CD4-positive, alpha-beta memory T cell (primary cell): ENCODE data around the gene CACNG5. TPM values are rescaled to one million over a fixed set of nuclear protein-coding genes. Genes with fewer than 3 reads are reported as not detected.

Experiments
- CTCF ChIA-PET: fragments of 350-600 bp; sonication (Branson Sonifier 250); formaldehyde crosslinking; loops from one replicate; lab custom pipeline; 2021; ENCODE audit warnings: inconsistent platforms; ENCODE audit not compliant: partially characterized antibody; lab: Charles Lee
- POLR2A ChIA-PET: fragments of 350-600 bp; sonication (Branson Sonifier 250); formaldehyde crosslinking; loops from one replicate; lab custom pipeline; 2021; ENCODE audit not compliant: partially characterized antibody; lab: Charles Lee
- DNase-seq, 5 donors: peaks; one replicate each; pipeline versions ENCODE4 v3.0.0 to v3.0.0-alpha.2; 2020 to 2022; ENCODE audit warnings: mixed read lengths in 1 of 5
- H3K27ac ChIP-seq: one replicate; pipeline ENCODE4 v1.7.0; 2013; ENCODE audit warnings: low read depth, low read length
- H3K27me3 ChIP-seq: 2 replicates; pipeline ENCODE4 v1.7.0; 2013; ENCODE audit warnings: mild to moderate bottlenecking, low read length, moderate library complexity; ENCODE audit not compliant: insufficient read depth
- H3K36me3 ChIP-seq: 2 replicates; pipeline ENCODE4 v1.7.0; 2013; ENCODE audit warnings: mild to moderate bottlenecking, low read length, moderate library complexity; ENCODE audit not compliant: insufficient read depth
- H3K4me1 ChIP-seq: 2 replicates; pipeline ENCODE4 v1.7.0; 2013; ENCODE audit warnings: mild to moderate bottlenecking, low read length, moderate library complexity; ENCODE audit not compliant: insufficient read depth
- H3K4me3 ChIP-seq, 2 donors: one replicate each; pipeline ENCODE4 v1.7.0; 2013; ENCODE audit warnings: low read length in 2 of 2, mild to moderate bottlenecking in 1 of 2
- H3K9me3 ChIP-seq, 2 donors: one replicate each; pipeline ENCODE4 v1.7.0; 2013; ENCODE audit warnings: low read length in 2 of 2, control low read depth in 1 of 2; ENCODE audit not compliant: control insufficient read depth in 1 of 2
- H3K27ac Mint-ChIP-seq, 7 donors: one replicate each; pipeline ENCODE4 v1.8.0; 2020 to 2021; ENCODE audit warnings: mixed read lengths in 7 of 7, mild to moderate bottlenecking in 6 of 7, inconsistent platforms in 3 of 7, moderate library complexity in 3 of 7
- H3K27me3 Mint-ChIP-seq, 2 donors: one replicate each; pipeline ENCODE4 v1.8.0; 2020 to 2021; ENCODE audit warnings: mixed read lengths in 2 of 2
- H3K36me3 Mint-ChIP-seq, 2 donors: one replicate each; pipeline ENCODE4 v1.8.0; 2020 to 2021; ENCODE audit warnings: mixed read lengths in 2 of 2, inconsistent platforms in 1 of 2, mild to moderate bottlenecking in 1 of 2
- H3K4me1 Mint-ChIP-seq, 4 donors: one replicate each; pipeline ENCODE4 v1.8.0; 2020 to 2021; ENCODE audit warnings: mixed read lengths in 4 of 4, mild to moderate bottlenecking in 1 of 4
- H3K4me3 Mint-ChIP-seq, 8 donors: one replicate each; pipeline ENCODE4 v1.8.0; 2020 to 2021; ENCODE audit warnings: mixed read lengths in 8 of 8, mild to moderate bottlenecking in 7 of 8, moderate library complexity in 6 of 8, inconsistent platforms in 3 of 8
- H3K9me3 Mint-ChIP-seq, 8 donors: one replicate each; pipeline ENCODE4 v1.8.0; 2020 to 2021; ENCODE audit warnings: mixed read lengths in 8 of 8, mild to moderate bottlenecking in 5 of 8, inconsistent platforms in 3 of 8, moderate library complexity in 1 of 8
- intact Hi-C: fragments of 100-400 bp; cut with micrococcal nuclease; formaldehyde crosslinking; loops from one replicate; pipeline ENCODE4 v1.15.1; 2023
- polyA plus RNA-seq, 2 donors: library from polyadenylated mRNA; unstranded; fragments of 300-500 nt; fragmentation: Illumina TruSeq; gene quantifications; one replicate each; pipeline ENCODE4 v1.2.3, GENCODE V29; 2021
- total RNA-seq, 2 experiments: library from RNA; stranded (reverse); gene quantifications; one replicate each; pipeline ENCODE4 v1.2.3, GENCODE V29; 2021

Gene CACNG5
- total and polyA plus RNA-seq, 4 experiments from 2014 or later: not detected

GRCh38 chr17:66810951-66811682 lies 23.8 kb upstream of the CACNG5 start:
- ChIA-PET CTCF (interaction anchor here (0.6 kb wide), 1 partner anchor 9 kb away, joined by 3 read pairs; no protein-coding TSS in a partner anchor), POLR2A (no interaction called here)
- Mint-ChIP-seq H3K9me3 (peaks cover 0 to 4% (median 0%) of the 10 kb centered on the region in 8 donors), H3K27ac (no peak overlapping the region), H3K4me1 (peaks cover 2 to 22% (median 8%) of the 10 kb centered on the region in 4 donors), H3K4me3 (no peak overlapping the region), H3K36me3 (peaks cover 9 to 12% of the 10 kb centered on the region in 2 donors), H3K27me3 (peaks cover 0 to 4% of the 10 kb centered on the region in 2 donors)
- intact Hi-C loops: no loop called here
- no peak for DNase-seq
- H3K4me1 ChIP-seq: no peaks in the 10 kb centered on the region
- H3K27ac ChIP-seq: no peak overlapping the region
- H3K27me3 ChIP-seq: no peaks in the 10 kb centered on the region
- H3K36me3 ChIP-seq: no peaks in the 10 kb centered on the region
- H3K4me3 ChIP-seq: no peak overlapping the region
- H3K9me3 ChIP-seq: no peaks in the 10 kb centered on the region

DNA sequence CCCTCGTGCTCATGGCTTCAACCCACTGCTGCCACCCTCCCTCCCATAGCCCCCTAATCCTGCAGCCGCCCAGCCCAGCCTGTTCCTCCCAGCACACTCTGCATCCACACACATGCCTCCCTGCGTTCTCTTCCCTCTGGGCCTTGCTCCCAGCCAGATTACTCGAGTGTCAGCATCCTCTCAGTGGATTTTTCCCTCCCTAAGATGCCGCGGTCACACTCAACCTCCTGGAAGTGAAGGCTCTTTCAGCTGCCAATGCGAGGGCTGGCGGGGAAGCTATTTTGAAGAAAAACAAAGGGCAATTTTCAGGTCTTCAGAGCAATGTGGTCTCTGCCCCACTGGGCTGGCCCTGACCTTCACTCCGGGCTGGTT lies 23.2 kb upstream of the CACNG5 start:
- H3K36me3 Mint-ChIP-seq: peaks cover 7 to 12% of the 10 kb centered on the region in 2 donors
- no peaks in the 10 kb centered on the region for H3K27me3 ChIP-seq
- DNase-seq: no peak
- H3K36me3 ChIP-seq: no peaks in the 10 kb centered on the region
- H3K4me3 Mint-ChIP-seq: no peak overlapping the region
- POLR2A ChIA-PET: no interaction called here
- CTCF ChIA-PET: interaction anchor here (0.6 kb wide), 1 partner anchor 9 kb away, joined by 3 read pairs; no protein-coding TSS in a partner anchor
- H3K27ac ChIP-seq: no peak overlapping the region
- peaks cover 2 to 18% (median 8%) of the 10 kb centered on the region in 4 donors for H3K4me1 Mint-ChIP-seq
- peaks cover 0 to 4% of the 10 kb centered on the region in 2 donors for H3K27me3 Mint-ChIP-seq
- H3K4me1 ChIP-seq: no peaks in the 10 kb centered on the region
- H3K27ac Mint-ChIP-seq: peak overlapping the region in 1 of 7 donors; percentile 17
- H3K9me3 Mint-ChIP-seq: peaks cover 0 to 4% (median 0%) of the 10 kb centered on the region in 8 donors
- intact Hi-C loops: no loop called here
- H3K4me3 ChIP-seq: no peak overlapping the region
- H3K9me3 ChIP-seq: no peaks in the 10 kb centered on the region

DNA sequence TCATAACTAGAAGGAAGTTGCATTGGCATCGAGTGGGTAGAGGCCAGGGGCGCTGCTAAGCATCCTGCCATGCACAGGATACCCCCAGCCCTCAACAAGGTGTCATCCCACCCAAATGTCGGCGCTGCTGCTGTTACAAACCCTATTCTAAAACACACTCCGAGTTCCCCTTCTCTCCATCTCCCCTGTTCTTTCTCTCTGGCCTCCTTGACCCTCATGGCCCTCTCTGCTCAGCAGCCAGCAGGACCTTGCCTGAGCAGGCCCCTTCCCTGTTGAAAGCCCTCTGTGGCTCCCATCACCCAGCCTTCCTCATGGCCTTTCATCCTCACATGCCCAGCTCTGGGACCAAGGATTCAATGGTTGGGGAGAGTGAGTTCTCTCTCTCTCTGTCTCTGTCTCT lies 22.3 kb upstream of the CACNG5 start:
- Mint-ChIP-seq H3K4me3 (peak overlapping the region in 1 of 8 donors; percentile 6), H3K4me1 (peaks cover 0 to 12% (median 5%) of the 10 kb centered on the region in 4 donors), H3K27ac (no peak overlapping the region), H3K36me3 (peaks cover 2 to 9% of the 10 kb centered on the region in 2 donors), H3K27me3 (peaks cover under 1 to 4% of the 10 kb centered on the region in 2 donors), H3K9me3 (peaks cover 0 to 13% (median 6%) of the 10 kb centered on the region in 8 donors)
- H3K36me3 ChIP-seq: no peaks in the 10 kb centered on the region
- H3K27ac ChIP-seq: no peak overlapping the region
- DNase-seq: no peak
- H3K27me3 ChIP-seq: no peaks in the 10 kb centered on the region
- ChIA-PET POLR2A (no interaction called here), CTCF (no interaction called here)
- intact Hi-C loops: no loop called here
- H3K4me3 ChIP-seq: no peak overlapping the region
- H3K9me3 ChIP-seq: peaks cover 0 to 2% of the 10 kb centered on the region in 2 donors
- H3K4me1 ChIP-seq: no peaks in the 10 kb centered on the region

DNA sequence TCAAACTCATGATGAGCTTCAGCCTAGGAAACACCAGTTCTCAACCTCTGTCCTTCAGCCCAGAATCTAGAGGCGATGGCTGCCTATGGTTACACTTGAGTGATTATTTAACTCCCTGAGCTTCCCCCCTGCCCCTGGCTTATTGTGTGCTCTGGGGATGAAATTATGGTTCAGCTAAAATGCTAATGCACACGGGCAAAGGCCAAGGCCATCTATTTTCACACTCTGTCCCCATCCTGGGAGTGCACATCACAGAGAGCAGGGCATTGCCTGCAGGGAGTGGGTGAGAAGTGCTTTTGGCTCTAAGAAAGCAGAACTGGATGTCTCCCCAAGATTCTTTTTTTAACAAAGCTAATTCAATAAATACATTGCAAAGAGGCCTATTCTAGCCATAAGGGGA lies 21.6 kb upstream of the CACNG5 start:
- Histone ChIP-seq H3K36me3 (no peaks in the 10 kb centered on the region), H3K4me1 (no peaks in the 10 kb centered on the region), H3K4me3 (no peak overlapping the region), H3K27ac (no peak overlapping the region), H3K9me3 (peaks cover 0 to 9% of the 10 kb centered on the region in 2 donors), H3K27me3 (no peaks in the 10 kb centered on the region)
- no peak overlapping the region for H3K4me3 Mint-ChIP-seq
- peaks cover 0 to 17% (median 13%) of the 10 kb centered on the region in 8 donors for H3K9me3 Mint-ChIP-seq
- DNase-seq: no peak
- no peak overlapping the region for H3K27ac Mint-ChIP-seq
- H3K27me3 Mint-ChIP-seq: peaks cover 2 to 4% of the 10 kb centered on the region in 2 donors
- intact Hi-C loops: no loop called here
- ChIA-PET POLR2A (no interaction called here), CTCF (no interaction called here)
- peaks cover 0 to 5% of the 10 kb centered on the region in 2 donors for H3K36me3 Mint-ChIP-seq
- H3K4me1 Mint-ChIP-seq: peaks cover 0 to 5% (median 1%) of the 10 kb centered on the region in 4 donors

- Histone ChIP-seq H3K36me3 (no peaks in the 10 kb centered on the region), H3K4me3 (no peak overlapping the region), H3K9me3 (peaks cover 0 to 9% of the 10 kb centered on the region in 2 donors), H3K27me3 (no peaks in the 10 kb centered on the region), H3K4me1 (no peaks in the 10 kb centered on the region), H3K27ac (no peak overlapping the region)
- ChIA-PET CTCF (no interaction called here), POLR2A (no interaction called here)
- intact Hi-C loops: no loop called here
- Mint-ChIP-seq H3K4me1 (peaks cover 0 to 4% (median 0%) of the 10 kb centered on the region in 4 donors), H3K27me3 (peaks cover 2 to 4% of the 10 kb centered on the region in 2 donors), H3K36me3 (peaks cover 0 to 4% of the 10 kb centered on the region in 2 donors), H3K4me3 (no peak overlapping the region), H3K9me3 (peaks cover 0 to 22% (median 15%) of the 10 kb centered on the region in 8 donors), H3K27ac (no peak overlapping the region)
- DNase-seq: no peak
Measured at GRCh38 chr17:66814026-66814425, 20.9 kb upstream of the CACNG5 start.

- Histone ChIP-seq H3K9me3 (peaks cover 0 to 9% of the 10 kb centered on the region in 2 donors), H3K36me3 (no peaks in the 10 kb centered on the region), H3K4me3 (no peak overlapping the region), H3K27me3 (no peaks in the 10 kb centered on the region), H3K4me1 (no peaks in the 10 kb centered on the region), H3K27ac (no peak overlapping the region)
- H3K4me1 Mint-ChIP-seq: peaks cover 0 to 4% (median 0%) of the 10 kb centered on the region in 4 donors
- peaks cover 2 to 4% of the 10 kb centered on the region in 2 donors for H3K27me3 Mint-ChIP-seq
- intact Hi-C loops: no loop called here
- ChIA-PET POLR2A (no interaction called here), CTCF (no interaction called here)
- H3K27ac Mint-ChIP-seq: no peak overlapping the region
- peaks cover 0 to 25% (median 15%) of the 10 kb centered on the region in 8 donors for H3K9me3 Mint-ChIP-seq
- DNase-seq: no peak
- H3K36me3 Mint-ChIP-seq: peaks cover 0 to 4% of the 10 kb centered on the region in 2 donors
- H3K4me3 Mint-ChIP-seq: no peak overlapping the region
Measured at GRCh38 chr17:66814570-66814969, 20.3 kb upstream of the CACNG5 start.

- H3K4me3 Mint-ChIP-seq: no peak overlapping the region
- H3K4me3 ChIP-seq: no peak overlapping the region
- no peaks in the 10 kb centered on the region for H3K4me1 ChIP-seq
- ChIA-PET CTCF (no interaction called here), POLR2A (no interaction called here)
- peaks cover 2 to 6% of the 10 kb centered on the region in 2 donors for H3K27me3 Mint-ChIP-seq
- H3K9me3 Mint-ChIP-seq: peaks cover 0 to 30% (median 15%) of the 10 kb centered on the region in 8 donors
- H3K9me3 ChIP-seq: peaks cover 0 to 9% of the 10 kb centered on the region in 2 donors
- no peaks in the 10 kb centered on the region for H3K4me1 Mint-ChIP-seq
- H3K27ac ChIP-seq: no peak overlapping the region
- DNase-seq: no peak
- no peaks in the 10 kb centered on the region for H3K36me3 ChIP-seq
- H3K27ac Mint-ChIP-seq: no peak overlapping the region
- peaks cover 4% of the 10 kb centered on the region for H3K27me3 ChIP-seq
- peaks cover 0 to 4% of the 10 kb centered on the region in 2 donors for H3K36me3 Mint-ChIP-seq
- intact Hi-C loops: no loop called here
Measured at GRCh38 chr17:66817750-66818149, 17.2 kb upstream of the CACNG5 start.
